ENCODE data around the gene KIF12. TPM values are rescaled to one million over a fixed set of nuclear protein-coding genes. Genes with fewer than 3 reads are reported as not detected.

KIF12 gene
- polyA plus RNA-seq, 1 donor (not counting 4 experiments of a cell fraction or from before 2014, with no cell fraction given) = 1.5 TPM

- Histone ChIP-seq H3K27ac (ENCODE audit: control insufficient read depth, insufficient read depth, low read length) (no peak overlapping the region), H3K4me2 (ENCODE audit: control insufficient read depth, extremely low read depth, insufficient read depth, low read depth, low read length) (no peak overlapping the region), H3K9me1 (ENCODE audit: control insufficient read depth, extremely low read depth, insufficient read depth, low read length) (no peaks in the 10 kb centered on the region), H3K9ac (ENCODE audit: control insufficient read depth, extremely low read depth, insufficient read depth, low read length) (no peak overlapping the region), H3K4me1 (ENCODE audit: control insufficient read depth, extremely low read depth, insufficient read depth, low read length) (no peaks in the 10 kb centered on the region), H3K36me3 (ENCODE audit: control insufficient read depth in 2 of 2, extremely low read depth in 1 of 2, insufficient read depth in 2 of 2, low read length in 2 of 2) (no peaks in the 10 kb centered on the region), H2AFZ (ENCODE audit: control insufficient read depth, low read length) (no peak overlapping the region), H3K4me3 (ENCODE audit: control insufficient read depth in 2 of 3, extremely low read depth in 1 of 3, insufficient read depth in 2 of 3, low read depth in 1 of 3, low read length in 3 of 3) (no peak overlapping the region), H4K20me1 (ENCODE audit: control insufficient read depth, extremely low read depth, insufficient read depth, low read length) (no peaks in the 10 kb centered on the region), H3K9me3 (ENCODE audit: control insufficient read depth, low read depth, low read length) (no peaks in the 10 kb centered on the region), H3K27me3 (ENCODE audit: control insufficient read depth, extremely low read depth, insufficient read depth, low read length) (no peaks in the 10 kb centered on the region), H3K79me2 (ENCODE audit: control insufficient read depth, insufficient read depth, low read length) (no peaks in the 10 kb centered on the region)
- DNase-seq (ENCODE audit: low read depth, low spot score) (no peak), FAIRE-seq (no peak)
- TF ChIP-seq EZH2 (IDR thresholded peaks at IDR 0.05; ENCODE audit: low read length) = no peak
- TF ChIP-seq CTCF (optimal IDR thresholded peaks at IDR 0.05 in 1 of 3, IDR thresholded peaks at IDR 0.05 in 1 of 3, conservative IDR thresholded peaks at IDR 0.05 in 1 of 3; ENCODE audit: extremely low read depth in 1 of 3, insufficient read depth in 2 of 3, low read length in 3 of 3) = no peak
- dilution Hi-C loops (cut with MboI; ENCODE audit: extremely low pct_ligation_motif_present, low sequenced_read_pairs) = no loop called here
These were observed 38.4 kb downstream of the KIF12 start for GRCh38 chr9:114060711-114061110.

GRCh38 chr9:114060070-114060469 is 39.0 kb downstream of the KIF12 start:
- Histone ChIP-seq H2AFZ (ENCODE audit: control insufficient read depth, low read length) (no peak overlapping the region), H3K79me2 (ENCODE audit: control insufficient read depth, insufficient read depth, low read length) (no peaks in the 10 kb centered on the region), H3K4me3 (ENCODE audit: control insufficient read depth in 2 of 3, extremely low read depth in 1 of 3, insufficient read depth in 2 of 3, low read depth in 1 of 3, low read length in 3 of 3) (no peak overlapping the region), H3K4me1 (ENCODE audit: control insufficient read depth, extremely low read depth, insufficient read depth, low read length) (no peaks in the 10 kb centered on the region), H3K9ac (ENCODE audit: control insufficient read depth, extremely low read depth, insufficient read depth, low read length) (no peak overlapping the region), H3K27ac (ENCODE audit: control insufficient read depth, insufficient read depth, low read length) (no peak overlapping the region), H3K36me3 (ENCODE audit: control insufficient read depth in 2 of 2, extremely low read depth in 1 of 2, insufficient read depth in 2 of 2, low read length in 2 of 2) (no peaks in the 10 kb centered on the region), H3K9me1 (ENCODE audit: control insufficient read depth, extremely low read depth, insufficient read depth, low read length) (no peaks in the 10 kb centered on the region), H4K20me1 (ENCODE audit: control insufficient read depth, extremely low read depth, insufficient read depth, low read length) (no peaks in the 10 kb centered on the region), H3K9me3 (ENCODE audit: control insufficient read depth, low read depth, low read length) (no peaks in the 10 kb centered on the region), H3K27me3 (ENCODE audit: control insufficient read depth, extremely low read depth, insufficient read depth, low read length) (no peaks in the 10 kb centered on the region), H3K4me2 (ENCODE audit: control insufficient read depth, extremely low read depth, insufficient read depth, low read depth, low read length) (no peak overlapping the region)
- FAIRE-seq (no peak), DNase-seq (ENCODE audit: low read depth, low spot score) (no peak)
- no peak for TF ChIP-seq EZH2 (IDR thresholded peaks at IDR 0.05; ENCODE audit: low read length)
- no peak for TF ChIP-seq CTCF (optimal IDR thresholded peaks at IDR 0.05 in 1 of 3, IDR thresholded peaks at IDR 0.05 in 1 of 3, conservative IDR thresholded peaks at IDR 0.05 in 1 of 3; ENCODE audit: extremely low read depth in 1 of 3, insufficient read depth in 2 of 3, low read length in 3 of 3)
- dilution Hi-C loops (cut with MboI; ENCODE audit: extremely low pct_ligation_motif_present, low sequenced_read_pairs) = no loop called here

Data from keratinocyte (primary cell).